ENCODE measurements around the gene ANO9. TPM values are rescaled to one million over a fixed set of nuclear protein-coding genes. Genes with fewer than 3 reads are reported as not detected.

Gene ANO9, protein sequence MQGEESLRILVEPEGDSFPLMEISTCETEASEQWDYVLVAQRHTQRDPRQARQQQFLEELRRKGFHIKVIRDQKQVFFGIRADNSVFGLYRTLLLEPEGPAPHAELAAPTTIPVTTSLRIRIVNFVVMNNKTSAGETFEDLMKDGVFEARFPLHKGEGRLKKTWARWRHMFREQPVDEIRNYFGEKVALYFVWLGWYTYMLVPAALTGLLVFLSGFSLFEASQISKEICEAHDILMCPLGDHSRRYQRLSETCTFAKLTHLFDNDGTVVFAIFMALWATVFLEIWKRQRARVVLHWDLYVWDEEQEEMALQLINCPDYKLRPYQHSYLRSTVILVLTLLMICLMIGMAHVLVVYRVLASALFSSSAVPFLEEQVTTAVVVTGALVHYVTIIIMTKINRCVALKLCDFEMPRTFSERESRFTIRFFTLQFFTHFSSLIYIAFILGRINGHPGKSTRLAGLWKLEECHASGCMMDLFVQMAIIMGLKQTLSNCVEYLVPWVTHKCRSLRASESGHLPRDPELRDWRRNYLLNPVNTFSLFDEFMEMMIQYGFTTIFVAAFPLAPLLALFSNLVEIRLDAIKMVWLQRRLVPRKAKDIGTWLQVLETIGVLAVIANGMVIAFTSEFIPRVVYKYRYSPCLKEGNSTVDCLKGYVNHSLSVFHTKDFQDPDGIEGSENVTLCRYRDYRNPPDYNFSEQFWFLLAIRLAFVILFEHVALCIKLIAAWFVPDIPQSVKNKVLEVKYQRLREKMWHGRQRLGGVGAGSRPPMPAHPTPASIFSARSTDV
- not detected for total RNA-seq

DNA sequence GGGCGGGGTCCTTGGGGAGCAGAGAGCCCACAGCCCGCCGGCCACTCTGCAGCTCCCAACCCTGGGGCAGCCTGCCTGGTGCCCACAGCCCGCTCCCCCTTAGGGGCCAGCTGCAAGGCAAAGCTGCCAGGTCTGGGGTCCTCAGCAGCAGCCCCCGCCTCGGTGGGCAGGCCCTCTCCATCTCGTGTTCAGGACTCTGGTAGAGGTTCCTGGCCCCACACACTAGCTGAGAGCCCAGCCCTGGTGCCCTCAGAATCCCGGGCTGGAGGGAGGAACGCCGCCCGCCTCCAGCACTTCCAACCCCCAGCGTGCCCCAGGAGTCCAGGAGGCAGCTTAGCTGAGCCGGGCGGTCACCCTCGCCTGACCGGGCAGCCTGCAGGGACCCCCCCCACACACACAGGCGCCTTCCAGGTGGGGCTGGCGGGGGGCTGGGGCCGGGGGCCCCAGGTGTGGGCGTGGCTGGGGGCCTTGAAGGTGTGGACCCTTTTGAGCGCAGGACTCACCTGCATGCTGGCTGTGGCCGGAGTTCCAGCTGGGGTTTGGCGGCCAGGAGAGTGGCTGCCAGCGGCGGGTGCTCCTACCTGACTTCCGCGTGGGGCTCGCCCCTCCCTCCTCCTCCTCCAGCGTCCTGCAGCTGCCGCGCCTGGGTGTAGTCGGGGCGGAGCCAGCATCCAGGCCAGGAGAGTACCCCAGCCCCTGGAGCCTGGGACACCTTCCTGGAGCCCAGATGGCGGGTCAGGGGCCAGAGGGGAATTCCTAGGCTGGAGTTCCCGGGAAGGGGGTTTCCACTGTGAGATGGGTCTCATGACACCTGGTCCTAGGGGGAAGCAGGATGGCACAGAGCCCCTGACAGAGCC, at the start of gene ANO9:
TSS of gene ANO9 (minus strand) at position 594 of the 857 bp plus-strand sequence. CDS start at position 509, 85 bp downstream.
- H3K9ac ChIP-seq (ENCODE audit: low read depth in 1 of 3, low read length in 3 of 3) = no peak within 1 kb of the TSS
- no peaks in the 10 kb centered on the region for H3K9me3 ChIP-seq (ENCODE audit: control insufficient read depth in 3 of 3, low read length in 3 of 3)
- no peak within 1 kb of the TSS for H3K4me3 ChIP-seq (ENCODE audit: low read length in 3 of 3)
- no peaks in the 10 kb centered on the region for H3K4me1 ChIP-seq (ENCODE audit: control insufficient read depth in 3 of 3, insufficient read depth in 3 of 3, low read length in 3 of 3)
- H3K36me3 ChIP-seq (ENCODE audit: control insufficient read depth in 3 of 3, insufficient read depth in 3 of 3, low read length in 3 of 3) = no peaks in the 10 kb centered on the region
- no peak within 1 kb of the TSS for H3K27ac ChIP-seq (ENCODE audit: low read depth, low read length)
- peaks cover 48 to 63% (median 50%) of the 10 kb centered on the region in 3 donors for H3K27me3 ChIP-seq (ENCODE audit: control insufficient read depth in 3 of 3, insufficient read depth in 3 of 3, low read length in 3 of 3)

DNA sequence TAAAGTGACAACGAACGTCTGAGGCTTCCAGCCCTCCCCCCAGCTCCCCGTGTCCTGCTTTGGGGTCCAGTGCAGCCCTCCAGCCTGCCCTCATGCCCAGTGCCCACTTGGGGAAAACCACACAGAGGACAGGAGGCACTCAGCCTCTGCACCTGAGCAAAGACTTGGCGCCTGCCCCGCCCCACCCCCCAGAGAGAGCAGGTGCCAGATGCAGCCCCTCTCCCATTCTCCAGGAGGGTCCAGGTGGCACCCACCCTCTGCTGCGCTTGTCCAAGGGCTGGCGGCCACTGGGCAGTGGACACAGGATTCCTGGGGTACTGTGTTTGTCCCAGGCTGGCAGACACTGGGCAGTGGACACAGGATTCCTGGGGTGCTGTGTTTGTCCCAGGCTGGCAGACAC, 49.5 kb upstream of the ANO9 start:
- Histone ChIP-seq H3K36me3 (ENCODE audit: control insufficient read depth in 3 of 3, insufficient read depth in 3 of 3, low read length in 3 of 3) (peaks cover 25 to 35% (median 32%) of the 10 kb centered on the region in 3 donors), H3K9ac (ENCODE audit: low read depth in 1 of 3, low read length in 3 of 3) (no peak overlapping the region), H3K9me3 (ENCODE audit: control insufficient read depth in 3 of 3, low read length in 3 of 3) (no peaks in the 10 kb centered on the region), H3K27me3 (ENCODE audit: control insufficient read depth in 3 of 3, insufficient read depth in 3 of 3, low read length in 3 of 3) (no peaks in the 10 kb centered on the region), H3K4me3 (ENCODE audit: low read length in 3 of 3) (no peak overlapping the region), H3K4me1 (ENCODE audit: control insufficient read depth in 3 of 3, insufficient read depth in 3 of 3, low read length in 3 of 3) (peaks cover 0 to 7% (median 4%) of the 10 kb centered on the region in 3 donors), H3K27ac (ENCODE audit: low read depth, low read length) (no peak overlapping the region)

DNA sequence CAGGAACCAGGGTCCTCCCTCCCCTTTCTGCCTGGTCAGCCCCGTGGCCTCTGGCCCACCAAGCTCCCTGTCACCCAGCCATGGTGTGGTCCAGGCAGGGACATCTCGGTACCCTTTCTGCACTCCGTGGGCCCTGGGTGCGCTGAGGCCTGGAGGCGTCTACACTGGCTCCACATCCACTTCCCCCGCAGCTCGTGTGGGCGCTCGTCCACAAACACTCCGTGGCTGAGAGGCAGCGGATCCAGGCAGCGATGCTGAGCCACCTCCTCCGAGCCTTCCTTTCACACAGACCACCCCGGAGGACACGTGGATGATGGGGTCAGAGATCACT, 49.1 kb upstream of the ANO9 start:
- Histone ChIP-seq H3K4me3 (ENCODE audit: low read length in 3 of 3) (no peak overlapping the region), H3K27ac (ENCODE audit: low read depth, low read length) (no peak overlapping the region), H3K27me3 (ENCODE audit: control insufficient read depth in 3 of 3, insufficient read depth in 3 of 3, low read length in 3 of 3) (no peaks in the 10 kb centered on the region), H3K9ac (ENCODE audit: low read depth in 1 of 3, low read length in 3 of 3) (no peak overlapping the region), H3K9me3 (ENCODE audit: control insufficient read depth in 3 of 3, low read length in 3 of 3) (no peaks in the 10 kb centered on the region), H3K4me1 (ENCODE audit: control insufficient read depth in 3 of 3, insufficient read depth in 3 of 3, low read length in 3 of 3) (peaks cover 0 to 7% (median 4%) of the 10 kb centered on the region in 3 donors), H3K36me3 (ENCODE audit: control insufficient read depth in 3 of 3, insufficient read depth in 3 of 3, low read length in 3 of 3) (peaks cover 24 to 35% (median 32%) of the 10 kb centered on the region in 3 donors)

DNA sequence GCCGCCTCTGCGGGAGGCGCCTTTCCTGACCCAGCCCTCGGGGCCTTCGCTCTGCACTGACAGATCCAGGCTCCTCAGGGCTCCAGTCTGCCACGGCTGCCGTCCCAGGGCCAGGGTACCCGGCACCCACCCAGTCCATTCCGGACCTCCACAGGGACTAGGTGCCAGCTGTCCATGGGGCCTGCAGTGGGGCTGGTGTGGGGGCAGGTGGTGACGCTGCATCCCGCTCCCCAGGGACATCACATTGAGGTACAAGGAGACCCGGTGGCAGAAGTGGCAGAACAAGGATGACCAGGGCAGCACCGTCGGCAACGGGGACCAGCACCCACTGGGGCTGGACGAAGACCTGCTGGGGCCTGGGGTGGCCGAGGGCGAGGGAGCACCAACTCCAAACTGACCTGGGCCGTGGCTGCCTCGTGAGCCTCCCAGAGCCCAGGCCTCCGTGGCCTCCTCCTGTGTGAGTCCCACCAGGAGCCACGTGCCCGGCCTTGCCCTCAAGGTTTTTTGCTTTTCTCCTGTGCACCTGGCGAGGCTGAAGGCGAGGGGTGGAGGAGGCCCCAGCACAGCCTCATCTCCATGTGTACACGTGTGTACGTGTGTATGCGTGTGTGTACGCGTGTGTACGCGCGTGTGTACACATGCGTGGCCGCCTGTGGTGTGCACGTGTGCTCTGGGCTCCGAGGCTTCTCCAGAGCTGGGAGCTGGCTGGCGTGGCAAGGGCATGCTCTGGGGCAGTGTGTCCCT, 48.5 kb upstream of the ANO9 start:
- no peak overlapping the region for H3K9ac ChIP-seq (ENCODE audit: low read depth in 1 of 3, low read length in 3 of 3)
- H3K4me1 ChIP-seq (ENCODE audit: control insufficient read depth in 3 of 3, insufficient read depth in 3 of 3, low read length in 3 of 3) = peaks cover 0 to 4% (median 3%) of the 10 kb centered on the region in 3 donors
- H3K27me3 ChIP-seq (ENCODE audit: control insufficient read depth in 3 of 3, insufficient read depth in 3 of 3, low read length in 3 of 3) = no peaks in the 10 kb centered on the region
- peaks cover 21 to 33% (median 29%) of the 10 kb centered on the region in 3 donors for H3K36me3 ChIP-seq (ENCODE audit: control insufficient read depth in 3 of 3, insufficient read depth in 3 of 3, low read length in 3 of 3)
- no peak overlapping the region for H3K27ac ChIP-seq (ENCODE audit: low read depth, low read length)
- H3K9me3 ChIP-seq (ENCODE audit: control insufficient read depth in 3 of 3, low read length in 3 of 3) = no peaks in the 10 kb centered on the region
- no peak overlapping the region for H3K4me3 ChIP-seq (ENCODE audit: low read length in 3 of 3)

GRCh38 chr11:489610-490185, 47.9 kb upstream of the ANO9 start:
- Histone ChIP-seq H3K27me3 (ENCODE audit: control insufficient read depth in 3 of 3, insufficient read depth in 3 of 3, low read length in 3 of 3) (no peaks in the 10 kb centered on the region), H3K4me1 (ENCODE audit: control insufficient read depth in 3 of 3, insufficient read depth in 3 of 3, low read length in 3 of 3) (no peaks in the 10 kb centered on the region), H3K9me3 (ENCODE audit: control insufficient read depth in 3 of 3, low read length in 3 of 3) (no peaks in the 10 kb centered on the region), H3K27ac (ENCODE audit: low read depth, low read length) (no peak overlapping the region), H3K4me3 (ENCODE audit: low read length in 3 of 3) (no peak overlapping the region), H3K9ac (ENCODE audit: low read depth in 1 of 3, low read length in 3 of 3) (no peak overlapping the region), H3K36me3 (ENCODE audit: control insufficient read depth in 3 of 3, insufficient read depth in 3 of 3, low read length in 3 of 3) (peaks cover 16 to 30% (median 29%) of the 10 kb centered on the region in 3 donors)

DNA sequence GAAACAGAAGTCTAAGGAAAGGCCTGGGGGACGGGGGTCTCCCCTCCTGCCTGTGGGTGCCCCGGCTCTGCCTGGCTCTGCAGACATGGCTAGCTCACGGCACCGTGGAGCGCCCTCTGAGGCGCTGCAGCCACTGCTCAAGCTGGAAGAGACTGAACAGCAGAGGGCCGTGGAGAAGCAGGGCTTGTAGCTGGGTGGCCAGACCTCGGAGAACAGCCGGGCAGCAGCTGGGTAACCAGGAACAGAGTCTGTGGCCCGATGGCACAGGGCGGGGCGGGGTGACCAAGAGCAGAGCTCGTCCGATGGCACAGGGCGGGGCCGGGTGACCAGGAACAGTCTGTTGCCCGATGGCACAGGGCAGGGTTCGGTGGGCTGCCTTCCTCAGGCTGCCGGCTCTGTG, 47.2 kb upstream of the ANO9 start:
- Histone ChIP-seq H3K36me3 (ENCODE audit: control insufficient read depth in 3 of 3, insufficient read depth in 3 of 3, low read length in 3 of 3) (peaks cover 9 to 24% (median 24%) of the 10 kb centered on the region in 3 donors), H3K9me3 (ENCODE audit: control insufficient read depth in 3 of 3, low read length in 3 of 3) (no peaks in the 10 kb centered on the region), H3K27ac (ENCODE audit: low read depth, low read length) (no peak overlapping the region), H3K4me3 (ENCODE audit: low read length in 3 of 3) (no peak overlapping the region), H3K9ac (ENCODE audit: low read depth in 1 of 3, low read length in 3 of 3) (no peak overlapping the region), H3K4me1 (ENCODE audit: control insufficient read depth in 3 of 3, insufficient read depth in 3 of 3, low read length in 3 of 3) (no peaks in the 10 kb centered on the region), H3K27me3 (ENCODE audit: control insufficient read depth in 3 of 3, insufficient read depth in 3 of 3, low read length in 3 of 3) (no peaks in the 10 kb centered on the region)

- Histone ChIP-seq H3K27ac (ENCODE audit: low read depth, low read length) (no peak overlapping the region), H3K27me3 (ENCODE audit: control insufficient read depth in 3 of 3, insufficient read depth in 3 of 3, low read length in 3 of 3) (no peaks in the 10 kb centered on the region), H3K4me1 (ENCODE audit: control insufficient read depth in 3 of 3, insufficient read depth in 3 of 3, low read length in 3 of 3) (no peaks in the 10 kb centered on the region), H3K9ac (ENCODE audit: low read depth in 1 of 3, low read length in 3 of 3) (no peak overlapping the region), H3K9me3 (ENCODE audit: control insufficient read depth in 3 of 3, low read length in 3 of 3) (no peaks in the 10 kb centered on the region), H3K4me3 (ENCODE audit: low read length in 3 of 3) (no peak overlapping the region), H3K36me3 (ENCODE audit: control insufficient read depth in 3 of 3, insufficient read depth in 3 of 3, low read length in 3 of 3) (peaks cover 9 to 22% (median 21%) of the 10 kb centered on the region in 3 donors)
These were observed 46.8 kb upstream of the ANO9 start for GRCh38 chr11:488579-488978.

DNA sequence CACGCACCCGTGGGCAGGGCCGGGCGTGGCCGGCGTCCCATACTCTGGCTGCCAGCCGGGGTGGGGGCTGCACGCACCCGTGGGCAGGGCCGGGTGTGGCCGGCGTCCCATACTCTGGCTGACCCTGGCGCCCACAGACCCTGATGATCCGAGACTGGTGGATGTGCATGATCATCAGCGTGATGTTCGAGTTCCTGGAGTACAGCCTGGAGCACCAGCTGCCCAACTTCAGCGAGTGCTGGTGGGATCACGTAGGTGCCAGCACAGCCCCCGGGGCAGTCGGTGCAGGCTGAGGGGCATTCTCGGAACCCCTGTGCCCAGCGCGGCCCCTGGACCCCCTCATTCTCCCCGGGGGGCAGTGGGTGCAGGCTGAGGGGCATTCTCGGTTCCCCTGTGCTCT, 46.3 kb upstream of the ANO9 start:
- Histone ChIP-seq H3K4me3 (ENCODE audit: low read length in 3 of 3) (no peak overlapping the region), H3K27ac (ENCODE audit: low read depth, low read length) (no peak overlapping the region), H3K4me1 (ENCODE audit: control insufficient read depth in 3 of 3, insufficient read depth in 3 of 3, low read length in 3 of 3) (no peaks in the 10 kb centered on the region), H3K27me3 (ENCODE audit: control insufficient read depth in 3 of 3, insufficient read depth in 3 of 3, low read length in 3 of 3) (no peaks in the 10 kb centered on the region), H3K36me3 (ENCODE audit: control insufficient read depth in 3 of 3, insufficient read depth in 3 of 3, low read length in 3 of 3) (peaks cover 9 to 20% (median 19%) of the 10 kb centered on the region in 3 donors), H3K9me3 (ENCODE audit: control insufficient read depth in 3 of 3, low read length in 3 of 3) (no peaks in the 10 kb centered on the region), H3K9ac (ENCODE audit: low read depth in 1 of 3, low read length in 3 of 3) (no peak overlapping the region)

DNA sequence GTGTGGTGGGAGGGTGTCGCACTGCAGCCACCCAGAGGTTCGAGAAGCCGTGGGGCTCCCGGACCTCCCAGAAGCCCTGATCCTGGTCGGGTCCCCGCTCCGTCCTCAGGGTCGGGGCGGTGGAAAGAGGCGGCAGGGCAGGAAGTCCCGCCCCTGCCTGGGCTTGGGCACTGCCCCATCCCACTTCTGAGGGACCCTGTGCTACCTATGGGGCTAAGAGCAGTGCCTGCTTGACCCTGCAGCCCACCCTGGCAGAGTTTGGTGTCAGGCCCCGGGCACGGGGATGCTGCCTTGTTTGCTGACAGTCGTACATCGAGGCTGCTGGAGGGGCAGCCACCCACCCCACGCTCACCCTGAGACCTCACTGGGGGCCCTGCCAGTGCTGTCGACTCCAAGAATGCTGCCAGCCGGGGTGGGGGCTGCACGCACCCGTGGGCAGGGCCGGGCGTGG, 45.8 kb upstream of the ANO9 start:
- Histone ChIP-seq H3K36me3 (ENCODE audit: control insufficient read depth in 3 of 3, insufficient read depth in 3 of 3, low read length in 3 of 3) (peaks cover 9 to 20% (median 16%) of the 10 kb centered on the region in 3 donors), H3K27me3 (ENCODE audit: control insufficient read depth in 3 of 3, insufficient read depth in 3 of 3, low read length in 3 of 3) (no peaks in the 10 kb centered on the region), H3K27ac (ENCODE audit: low read depth, low read length) (no peak overlapping the region), H3K4me1 (ENCODE audit: control insufficient read depth in 3 of 3, insufficient read depth in 3 of 3, low read length in 3 of 3) (no peaks in the 10 kb centered on the region), H3K4me3 (ENCODE audit: low read length in 3 of 3) (no peak overlapping the region), H3K9me3 (ENCODE audit: control insufficient read depth in 3 of 3, low read length in 3 of 3) (no peaks in the 10 kb centered on the region), H3K9ac (ENCODE audit: low read depth in 1 of 3, low read length in 3 of 3) (no peak overlapping the region)

All from skeletal muscle tissue (tissue), 4 donors.